ENCODE results near the gene PRR20B.
"Not testable (repeated sequence)": the region's sequence is repeated elsewhere in the genome, so short reads cannot be mapped to it uniquely, and the experiment has no call there.

The PRR20B gene

DNA sequence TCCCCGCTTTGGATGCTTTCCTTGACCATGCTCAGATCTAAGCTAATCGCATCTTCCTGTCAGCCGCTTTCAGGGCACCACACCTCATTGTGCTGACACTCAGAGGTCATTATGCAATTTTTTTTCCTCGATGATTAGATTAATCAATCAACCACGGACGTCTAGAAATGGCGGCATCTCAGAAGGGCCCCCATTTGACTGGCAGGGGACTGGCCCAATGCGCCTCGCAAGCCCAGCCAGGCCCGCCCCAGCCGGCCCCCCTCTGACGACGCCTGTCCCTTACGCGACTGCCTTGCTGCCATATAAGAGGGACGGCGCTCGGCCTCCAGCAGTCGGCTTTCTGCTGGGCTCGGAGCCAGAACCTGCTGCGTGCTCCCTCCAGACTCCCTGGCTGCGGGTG, 13.0 kb downstream of the PRR20B start, which contains the start of gene PRR20D:
PRR20D (plus strand) TSS at position 301 of the 400 bp plus-strand sequence. CDS start 387 bp downstream, outside the sequence.
- not testable (repeated sequence) for H3K4me3 ChIP-seq (ENCODE audit: control insufficient read depth, low read depth, low read length); DNase-seq (ENCODE audit: low read depth)

GRCh38 chr13:57166897-57167296, 19.6 kb downstream of the PRR20B start, which contains the start of gene PRR20E:
Gene PRR20E (plus strand): TSS chr13:57167197. CDS start chr13:57167584, 387 bp downstream.
- H3K4me3 ChIP-seq (ENCODE audit: control insufficient read depth, low read depth, low read length); DNase-seq (ENCODE audit: low read depth): not testable (repeated sequence)

DNA sequence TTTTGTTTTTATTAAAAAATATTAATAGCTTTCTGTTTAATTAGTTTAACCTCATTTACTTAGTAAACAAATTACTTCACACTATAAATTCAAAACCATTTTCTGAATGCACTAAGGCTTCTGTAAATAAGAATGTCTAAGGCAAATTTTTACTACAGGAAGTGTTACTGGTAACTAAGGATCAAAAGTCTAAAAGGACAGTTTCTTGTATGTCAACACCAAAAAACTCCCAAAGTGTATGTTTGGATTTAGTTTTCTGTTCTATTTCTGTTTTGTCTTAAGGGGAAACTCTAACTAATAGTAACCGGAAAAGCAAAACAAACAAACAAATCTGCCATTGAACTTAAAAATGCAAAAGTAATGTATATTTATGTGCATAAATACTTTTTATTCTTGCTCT, 44.4 kb downstream of the PRR20B start:
- H3K4me3 ChIP-seq (ENCODE audit: control insufficient read depth, low read depth, low read length) = no peak overlapping the region
- no peak for DNase-seq (ENCODE audit: low read depth)
- TF ChIP-seq, protein P1, sequence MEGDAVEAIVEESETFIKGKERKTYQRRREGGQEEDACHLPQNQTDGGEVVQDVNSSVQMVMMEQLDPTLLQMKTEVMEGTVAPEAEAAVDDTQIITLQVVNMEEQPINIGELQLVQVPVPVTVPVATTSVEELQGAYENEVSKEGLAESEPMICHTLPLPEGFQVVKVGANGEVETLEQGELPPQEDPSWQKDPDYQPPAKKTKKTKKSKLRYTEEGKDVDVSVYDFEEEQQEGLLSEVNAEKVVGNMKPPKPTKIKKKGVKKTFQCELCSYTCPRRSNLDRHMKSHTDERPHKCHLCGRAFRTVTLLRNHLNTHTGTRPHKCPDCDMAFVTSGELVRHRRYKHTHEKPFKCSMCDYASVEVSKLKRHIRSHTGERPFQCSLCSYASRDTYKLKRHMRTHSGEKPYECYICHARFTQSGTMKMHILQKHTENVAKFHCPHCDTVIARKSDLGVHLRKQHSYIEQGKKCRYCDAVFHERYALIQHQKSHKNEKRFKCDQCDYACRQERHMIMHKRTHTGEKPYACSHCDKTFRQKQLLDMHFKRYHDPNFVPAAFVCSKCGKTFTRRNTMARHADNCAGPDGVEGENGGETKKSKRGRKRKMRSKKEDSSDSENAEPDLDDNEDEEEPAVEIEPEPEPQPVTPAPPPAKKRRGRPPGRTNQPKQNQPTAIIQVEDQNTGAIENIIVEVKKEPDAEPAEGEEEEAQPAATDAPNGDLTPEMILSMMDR (IDR thresholded peaks at IDR 0.05; ENCODE audit: control insufficient read depth, insufficient read depth, low read depth, low read length, missing control alignments) = no peak

Data from AG09309 (cell line).